H9 (cell line): Measurements from ENCODE around the gene SNCB. TPM values are rescaled to one million over a fixed set of nuclear protein-coding genes. Genes with fewer than 3 reads are reported as not detected.
A peak's percentile ranks its signal among the peaks of the same experiment; 100 is the strongest.

ENCODE experiments used
- DNase-seq: peaks from one replicate; pipeline ENCODE4 v3.0.0-alpha.2; 2017
- H2AFZ ChIP-seq: one replicate; pipeline ENCODE4 v1.6.1; 2013; ENCODE audit warnings: mild to moderate bottlenecking, low read length, control low read depth, moderate library complexity
- H2AK5ac ChIP-seq: 2 replicates; pipeline ENCODE4 v1.6.1; 2013; ENCODE audit warnings: low read length, control low read depth, mixed read lengths; ENCODE audit not compliant: insufficient read length
- H2BK120ac ChIP-seq: one replicate; pipeline ENCODE4 v1.6.1; 2013; ENCODE audit warnings: low read depth, mild to moderate bottlenecking, low read length, control low read depth, inconsistent platforms; ENCODE audit not compliant: poor library complexity, severe bottlenecking
- H2BK12ac ChIP-seq: 2 replicates; pipeline ENCODE4 v1.6.1; 2013; ENCODE audit warnings: low read length, control low read depth, mixed read lengths, low read depth; ENCODE audit not compliant: insufficient read length
- H2BK15ac ChIP-seq: 2 replicates; pipeline ENCODE4 v1.6.1; 2013; ENCODE audit warnings: low read depth, low read length, control low read depth
- H2BK20ac ChIP-seq: one replicate; pipeline ENCODE4 v1.6.1; 2013; ENCODE audit warnings: low read depth, mild to moderate bottlenecking, low read length, control low read depth, inconsistent platforms; ENCODE audit not compliant: poor library complexity, severe bottlenecking
- H2BK5ac ChIP-seq: 2 replicates; pipeline ENCODE4 v1.6.1; 2013; ENCODE audit warnings: low read length, control low read depth, mixed read lengths; ENCODE audit not compliant: insufficient read length
- H3K14ac ChIP-seq: 2 replicates; pipeline ENCODE4 v1.6.1; 2013; ENCODE audit warnings: low read length, control low read depth; ENCODE audit not compliant: insufficient read depth
- H3K18ac ChIP-seq: 2 replicates; pipeline ENCODE4 v1.6.1; 2013; ENCODE audit warnings: low read depth, mild to moderate bottlenecking, mixed read lengths, low read length, control low read depth; ENCODE audit not compliant: insufficient read length
- H3K23ac ChIP-seq: 2 replicates; pipeline ENCODE4 v1.6.1; 2013; ENCODE audit warnings: low read length, control low read depth, mixed read lengths, low read depth; ENCODE audit not compliant: insufficient read length
- H3K23me2 ChIP-seq: 2 replicates; pipeline ENCODE4 v1.6.1; 2013; ENCODE audit warnings: low read depth, mild to moderate bottlenecking, mixed read lengths, low read length, control low read depth; ENCODE audit not compliant: insufficient read length, poor library complexity, severe bottlenecking
- H3K27ac ChIP-seq: 2 replicates; pipeline ENCODE4 v1.5.1; 2013; ENCODE audit warnings: low read length, control low read depth, mixed read lengths, low read depth; ENCODE audit not compliant: insufficient read length
- H3K27me3 ChIP-seq: 2 replicates; pipeline ENCODE4 v1.6.1; 2013; ENCODE audit warnings: low read length, control low read depth, inconsistent platforms; ENCODE audit not compliant: insufficient read depth
- H3K4ac ChIP-seq: 2 replicates; pipeline ENCODE4 v1.6.1; 2013; ENCODE audit warnings: low read depth, mild to moderate bottlenecking, control low read depth, inconsistent platforms, low read length, moderate library complexity
- H3K4me1 ChIP-seq: 2 replicates; pipeline ENCODE4 v1.6.1; 2013; ENCODE audit warnings: low read length, control low read depth, inconsistent platforms; ENCODE audit not compliant: insufficient read depth
- H3K4me2 ChIP-seq: 2 replicates; pipeline ENCODE4 v1.6.1; 2013; ENCODE audit warnings: low read length, control low read depth, mixed read lengths; ENCODE audit not compliant: insufficient read length, insufficient read depth
- H3K56ac ChIP-seq: 2 replicates; pipeline ENCODE4 v1.6.1; 2013; ENCODE audit warnings: low read depth, mild to moderate bottlenecking, mixed read lengths, low read length, control low read depth; ENCODE audit not compliant: insufficient read length
- H3K79me1 ChIP-seq: 2 replicates; pipeline ENCODE4 v1.6.1; 2013; ENCODE audit warnings: low read depth, mild to moderate bottlenecking, moderate library complexity, low read length, control low read depth, inconsistent platforms; ENCODE audit not compliant: insufficient read depth, poor library complexity, severe bottlenecking
- H3K79me2 ChIP-seq: 2 replicates; pipeline ENCODE4 v1.6.1; 2013; ENCODE audit warnings: low read length, control low read depth, inconsistent platforms; ENCODE audit not compliant: insufficient read depth
- H3K9ac ChIP-seq: 2 replicates; pipeline ENCODE4 v1.6.1; 2013; ENCODE audit warnings: low read length, control low read depth, mixed read lengths; ENCODE audit not compliant: insufficient read length; ENCODE audit errors: extremely low read depth
- H3K9me3 ChIP-seq: one replicate; pipeline ENCODE4 v1.6.1; 2013; ENCODE audit warnings: low read depth, low read length, inconsistent platforms; ENCODE audit not compliant: control insufficient read depth
- H3T11ph ChIP-seq: one replicate; pipeline ENCODE4 v1.6.1; 2013; ENCODE audit warnings: mild to moderate bottlenecking, low read length, control low read depth, inconsistent platforms
- H4K20me1 ChIP-seq: one replicate; pipeline ENCODE4 v1.6.1; 2013; ENCODE audit not compliant: control insufficient read depth, insufficient read length, insufficient read depth
- H4K5ac ChIP-seq: 2 replicates; pipeline ENCODE4 v1.6.1; 2013; ENCODE audit warnings: low read depth, mild to moderate bottlenecking, mixed read lengths, low read length, control low read depth; ENCODE audit not compliant: insufficient read length
- H4K8ac ChIP-seq: replicated peaks from 2 replicates; pipeline ENCODE4 v1.6.1; 2013; ENCODE audit warnings: low read length, control low read depth, mixed read lengths, low read depth; ENCODE audit not compliant: insufficient read length
- H4K91ac ChIP-seq: 2 replicates; pipeline ENCODE4 v1.6.1; 2013; ENCODE audit warnings: low read depth, mild to moderate bottlenecking, moderate library complexity, mixed read lengths, low read length, control low read depth; ENCODE audit not compliant: insufficient read length
- H3K27ac Mint-ChIP-seq, 3 experiments: 2 replicates in 2 of 3; 3 replicates in 1 of 3; pipeline ENCODE4 v1.8.0; 2020 to 2021; ENCODE audit warnings: mixed read lengths in 3 of 3, mild to moderate bottlenecking in 1 of 3, moderate library complexity in 1 of 3
- H3K27me3 Mint-ChIP-seq: 2 replicates; pipeline ENCODE4 v1.8.0; 2021; ENCODE audit warnings: low read depth, mild to moderate bottlenecking, moderate library complexity, mixed read lengths
- H3K36me3 Mint-ChIP-seq, 3 experiments: 2 replicates in 2 of 3; 3 replicates in 1 of 3; pipeline ENCODE4 v1.8.0; 2020 to 2021; ENCODE audit warnings: low read depth in 3 of 3, mixed read lengths in 3 of 3; ENCODE audit not compliant: insufficient read depth in 1 of 3
- H3K4me1 Mint-ChIP-seq, 2 experiments: 2 replicates each; pipeline ENCODE4 v1.8.0; 2020; ENCODE audit warnings: mixed read lengths in 2 of 2
- H3K4me3 Mint-ChIP-seq, 2 experiments: 2 replicates in 1 of 2; 3 replicates in 1 of 2; pipeline ENCODE4 v1.8.0; 2020 to 2021; ENCODE audit warnings: mild to moderate bottlenecking in 2 of 2, mixed read lengths in 2 of 2, moderate library complexity in 1 of 2
- H3K9me3 Mint-ChIP-seq, 2 experiments: 2 replicates in 1 of 2; 3 replicates in 1 of 2; pipeline ENCODE4 v1.8.0; 2020; ENCODE audit warnings: mild to moderate bottlenecking in 2 of 2, mixed read lengths in 2 of 2, moderate library complexity in 1 of 2
- WGBS: extraction: QIAGEN DNeasy Blood & Tissue Kit; methylation state at CpG from one replicate; pipeline ENCODE4 v1.1.7; 2013; ENCODE audit warnings: missing lambda C conversion rate, low lambda C conversion rate, mixed read lengths; ENCODE audit not compliant: insufficient read length; ENCODE audit errors: extremely low coverage; 5-methylcytosine and 5-hydroxymethylcytosine counted together
- total RNA-seq: library from RNA; stranded (reverse); gene quantifications from 2 replicates; pipeline ENCODE4 v1.2.1, GENCODE V29; 2021
- TF ChIP-seq, protein P1 (sequence below): fragments of 200-600 bp; sonication (generic); conservative IDR thresholded peaks from 3 replicates; pipeline ENCODE4 v1.8.0; 2021; ENCODE audit warnings: antibody characterized with exemption, mild to moderate bottlenecking

SNCB gene
- total RNA-seq, 1 experiment from 2014 or later = 3.5 TPM

DNA sequence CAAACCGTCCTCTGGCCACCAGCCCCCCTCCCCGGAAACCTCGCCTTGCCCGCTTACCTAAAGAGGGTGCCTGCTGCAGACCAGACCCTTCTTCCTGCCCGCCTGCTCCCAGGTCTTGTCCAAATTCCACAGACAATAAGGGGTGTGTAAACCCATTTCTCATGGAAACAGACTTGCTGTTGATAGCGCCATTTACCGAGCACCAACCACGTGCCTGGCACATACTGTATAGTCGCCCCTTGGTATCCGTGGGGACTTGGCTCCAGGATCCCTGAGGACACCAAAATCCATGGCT, 56.1 kb downstream of the SNCB start:
- no peaks in the 10 kb centered on the region for H3K27me3 ChIP-seq
- Mint-ChIP-seq H3K27me3 (peaks cover 43% of the 10 kb centered on the region), H3K9me3 (no peaks in the 10 kb centered on the region), H3K27ac (no peak overlapping the region), H3K36me3 (no peaks in the 10 kb centered on the region), H3K4me3 (no peak overlapping the region), H3K4me1 (peaks cover 2 to 12% of the 10 kb centered on the region in 2 experiments; a peak in 3 of 4 replicates)
- H3K23me2 ChIP-seq = no peaks in the 10 kb centered on the region
- no peak overlapping the region for H2BK120ac ChIP-seq
- H3K18ac ChIP-seq = no peak overlapping the region
- H3K23ac ChIP-seq = no peak overlapping the region
- H2BK5ac ChIP-seq = no peak overlapping the region
- H4K20me1 ChIP-seq = no peaks in the 10 kb centered on the region
- H2BK12ac ChIP-seq = no peak overlapping the region
- H3K9me3 ChIP-seq = no peaks in the 10 kb centered on the region
- H3K56ac ChIP-seq = no peak overlapping the region
- no peak overlapping the region for H3K14ac ChIP-seq
- H3T11ph ChIP-seq = no peak overlapping the region
- no peaks in the 10 kb centered on the region for H3K79me1 ChIP-seq
- H4K5ac ChIP-seq = no peak overlapping the region
- DNase-seq = no peak
- H2BK15ac ChIP-seq = no peak overlapping the region
- TF ChIP-seq, protein P1, sequence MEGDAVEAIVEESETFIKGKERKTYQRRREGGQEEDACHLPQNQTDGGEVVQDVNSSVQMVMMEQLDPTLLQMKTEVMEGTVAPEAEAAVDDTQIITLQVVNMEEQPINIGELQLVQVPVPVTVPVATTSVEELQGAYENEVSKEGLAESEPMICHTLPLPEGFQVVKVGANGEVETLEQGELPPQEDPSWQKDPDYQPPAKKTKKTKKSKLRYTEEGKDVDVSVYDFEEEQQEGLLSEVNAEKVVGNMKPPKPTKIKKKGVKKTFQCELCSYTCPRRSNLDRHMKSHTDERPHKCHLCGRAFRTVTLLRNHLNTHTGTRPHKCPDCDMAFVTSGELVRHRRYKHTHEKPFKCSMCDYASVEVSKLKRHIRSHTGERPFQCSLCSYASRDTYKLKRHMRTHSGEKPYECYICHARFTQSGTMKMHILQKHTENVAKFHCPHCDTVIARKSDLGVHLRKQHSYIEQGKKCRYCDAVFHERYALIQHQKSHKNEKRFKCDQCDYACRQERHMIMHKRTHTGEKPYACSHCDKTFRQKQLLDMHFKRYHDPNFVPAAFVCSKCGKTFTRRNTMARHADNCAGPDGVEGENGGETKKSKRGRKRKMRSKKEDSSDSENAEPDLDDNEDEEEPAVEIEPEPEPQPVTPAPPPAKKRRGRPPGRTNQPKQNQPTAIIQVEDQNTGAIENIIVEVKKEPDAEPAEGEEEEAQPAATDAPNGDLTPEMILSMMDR = peak; percentile 3; the same call in 1 of the 3 replicates
- H3K9ac ChIP-seq = no peak overlapping the region
- no peak overlapping the region for H3K4ac ChIP-seq
- no peak overlapping the region for H3K27ac ChIP-seq
- H3K4me1 ChIP-seq = no peaks in the 10 kb centered on the region
- no peak overlapping the region for H2AFZ ChIP-seq
- H2AK5ac ChIP-seq = no peak overlapping the region
- H3K4me2 ChIP-seq = no peak overlapping the region
- H3K79me2 ChIP-seq = no peaks in the 10 kb centered on the region
- H2BK20ac ChIP-seq = no peak overlapping the region
- H4K91ac ChIP-seq = no peak overlapping the region
- H4K8ac ChIP-seq = no peak overlapping the region
- WGBS = no CpG with 5 or more reads among the region's 10 CpGs
